ENCODE measurements around the gene ATXN10. TPM values are rescaled to one million over a fixed set of nuclear protein-coding genes. Genes with fewer than 3 reads are reported as not detected.

ATXN10 gene
- total and polyA plus RNA-seq, 2 of the 13 experiments (the other 11 are each of a cell fraction or from before 2014, with no cell fraction given), result 60.1 to 194 TPM

- DNase-seq (ENCODE audit: low spot score), result no peak
Measured at GRCh38 chr22:45638197-45638596, 33.4 kb upstream of the ATXN10 start.

More at GRCh38 chr22:45638197-45638596, 33.4 kb upstream of the ATXN10 start:
- H3K9ac ChIP-seq (ENCODE audit: insufficient read depth, low read depth, low read length), result no peak overlapping the region
- BruUV-seq (replicated peaks), result no TSS peak
- no peaks in the 10 kb centered on the region for H3K79me2 ChIP-seq (ENCODE audit: insufficient read depth, low read length)
- no peak for ATAC-seq
- no peak overlapping the region for H3K4me2 ChIP-seq (ENCODE audit: low read depth, low read length)
- H3K4me1 ChIP-seq (ENCODE audit: insufficient read depth, low read length), result peaks cover 65% of the 10 kb centered on the region
- in situ Hi-C loops (cut with HindIII; ENCODE audit: extremely low pct_ligation_motif_present, low pct_unique_long_range_greater_than_20kb) (loop anchor here (25.0 kb wide), 1 partner anchor 474 kb away; no protein-coding TSS in a partner anchor), intact Hi-C loops (cut with micrococcal nuclease; ENCODE audit: unreplicated experiment) (no loop called here)
- no peak overlapping the region for H2AFZ ChIP-seq (ENCODE audit: low read length)
- no peak overlapping the region for H3K4me3 ChIP-seq (replicated peaks in 1 of 3; ENCODE audit: insufficient read depth in 1 of 3, low read depth in 2 of 3, low read length in 3 of 3)
- H3K36me3 ChIP-seq (replicated peaks in 1 of 2; ENCODE audit: control insufficient read depth in 1 of 2, insufficient read depth in 2 of 2, low read length in 2 of 2), result no peaks in the 10 kb centered on the region
- CTCF ChIA-PET (ENCODE audit: low intra/inter-chr PET ratio, low total read pairs), result no interaction called here
- H3K27me3 ChIP-seq (ENCODE audit: control insufficient read depth in 1 of 2, insufficient read depth in 2 of 2, low read length in 2 of 2), result no peaks in the 10 kb centered on the region; a peak in 1 of 5 replicates
- no peaks in the 10 kb centered on the region for H3K9me3 ChIP-seq (ENCODE audit: low read length)
- 41% methylated on average over 3 of the region's 3 CpGs for WGBS (ENCODE audit: low lambda C conversion rate)
- H4K20me1 ChIP-seq (ENCODE audit: insufficient read depth, low read length), result no peaks in the 10 kb centered on the region
- TF ChIP-seq ZNF496 (CRISPR knock-in tag; IDR thresholded peaks at IDR 0.05; ENCODE audit: insufficient replicate concordance) (no peak), TOE1 (CRISPR knock-in tag; IDR thresholded peaks at IDR 0.05) (no peak), TP53 (CRISPR knock-in tag; conservative IDR thresholded peaks at IDR 0.05) (no peak), RCOR2 (CRISPR knock-in tag; IDR thresholded peaks at IDR 0.05) (no peak), CBX2 (IDR thresholded peaks at IDR 0.05; ENCODE audit: low read depth, low read length) (no peak), CBX2 (CRISPR knock-in tag; IDR thresholded peaks at IDR 0.05; ENCODE audit: low read depth) (no peak), NFIC (IDR thresholded peaks at IDR 0.05; ENCODE audit: low read length) (no peak), POLR2A (IDR thresholded peaks at IDR 0.05; ENCODE audit: insufficient read depth in 1 of 2, low read depth in 2 of 2, low read length in 2 of 2) (no peak), MXD4 (CRISPR knock-in tag; IDR thresholded peaks at IDR 0.05) (no peak), KDM1A (CRISPR knock-in tag; IDR thresholded peaks at IDR 0.05) (no peak), GLMP (CRISPR knock-in tag; IDR thresholded peaks at IDR 0.05; ENCODE audit: borderline replicate concordance) (no peak), ZBTB2 (CRISPR knock-in tag; IDR thresholded peaks at IDR 0.05; ENCODE audit: low read depth) (no peak), ZNF260 (CRISPR knock-in tag; IDR thresholded peaks at IDR 0.05; ENCODE audit: borderline replicate concordance, low read depth) (no peak), SYNCRIP (IDR thresholded peaks at IDR 0.05; ENCODE audit: insufficient read depth, low read depth, low read length) (no peak)
- POLR2A ChIA-PET, result no interaction called here
- no peak for FAIRE-seq
- H3K27ac ChIP-seq (ENCODE audit: extremely low read length, insufficient read depth, low read length), result no peak overlapping the region

All from HepG2 (cell line).